8988T (cell line): ENCODE measurements around the gene GSG1L.
"Not testable (repeated sequence)": the region's sequence is repeated elsewhere in the genome, so short reads cannot be mapped to it uniquely, and the experiment has no call there.

Experiments
- DNase-seq: peaks from one replicate; pipeline ENCODE4 v3.0.0; 2011

Gene GSG1L

GRCh38 chr16:28011971-28012445, 51.5 kb downstream of the GSG1L start:
- DNase-seq = no peak

- DNase-seq = no peak
These were observed 52.3 kb downstream of the GSG1L start for GRCh38 chr16:28011223-28011622.

GRCh38 chr16:28010671-28011070, 52.8 kb downstream of the GSG1L start:
- no peak for DNase-seq

DNA sequence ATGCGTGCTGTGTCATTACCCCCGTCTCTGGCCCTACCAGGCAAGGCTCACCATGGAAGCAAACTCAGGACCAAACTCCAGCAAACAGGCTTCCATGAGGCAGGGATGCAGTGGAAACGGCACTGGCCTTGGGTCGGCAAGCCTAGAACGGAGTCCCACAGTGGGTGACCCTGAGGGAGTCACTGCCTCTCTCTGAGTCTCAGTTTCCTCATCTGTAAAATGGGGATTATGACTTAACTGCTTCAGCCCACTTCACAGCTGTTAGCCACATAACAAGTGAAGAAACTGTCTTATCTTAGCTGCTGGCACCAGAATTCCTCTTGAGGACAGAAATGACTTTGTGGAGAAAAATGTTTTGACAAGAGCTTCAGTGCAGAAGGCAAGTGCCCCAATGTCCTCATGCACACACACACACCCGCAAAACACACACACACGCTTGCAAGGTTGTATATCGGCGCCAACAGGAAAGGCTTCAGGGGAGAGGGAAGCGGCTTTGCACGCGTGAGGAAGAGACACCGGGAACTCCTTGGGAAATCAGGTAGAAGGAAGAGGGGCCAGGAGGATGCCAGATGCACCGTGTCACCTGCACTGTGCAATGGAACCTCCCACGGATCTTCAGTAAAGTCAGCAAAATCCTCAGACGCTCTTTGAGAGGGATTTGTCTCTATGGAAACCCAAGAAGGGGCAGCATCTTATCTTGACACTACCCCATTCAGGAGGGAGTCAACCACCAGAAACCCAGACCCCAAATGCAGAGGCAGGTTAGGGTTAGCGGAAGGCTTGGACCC, 53.7 kb downstream of the GSG1L start:
- no peak for DNase-seq

GRCh38 chr16:28003923-28004322, 59.6 kb downstream of the GSG1L start:
- no peak for DNase-seq

GRCh38 chr16:28003021-28003865, 60.3 kb downstream of the GSG1L start:
- no peak for DNase-seq

DNA sequence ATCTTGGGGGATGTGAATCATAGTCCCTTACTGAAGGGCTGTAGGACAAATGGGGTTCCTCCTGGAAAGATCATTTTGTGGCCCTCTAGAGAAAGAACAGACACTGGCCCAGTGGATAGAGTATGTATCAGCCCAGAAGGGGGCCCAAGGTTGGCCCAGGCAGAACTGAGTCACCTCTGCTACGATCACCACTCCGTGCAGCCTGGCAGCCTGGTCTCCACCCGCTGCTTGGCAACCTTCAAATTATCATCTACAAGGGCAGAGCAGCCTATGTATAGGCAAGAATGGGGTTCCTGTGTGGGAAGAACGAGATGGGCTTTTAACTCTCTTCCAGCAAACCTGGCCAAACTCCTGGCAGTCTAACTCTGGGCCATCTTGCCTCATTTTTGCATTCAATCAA, 61.9 kb downstream of the GSG1L start:
- DNase-seq = no peak

GRCh38 chr16:28001184-28001583, 62.3 kb downstream of the GSG1L start:
- DNase-seq = no peak

GRCh38 chr16:28000314-28001169, 63.0 kb downstream of the GSG1L start:
- DNase-seq = no peak

- DNase-seq = no peak
These were observed 63.8 kb downstream of the GSG1L start for GRCh38 chr16:27999687-28000086.

- no peak for DNase-seq
These were observed 68.1 kb downstream of the GSG1L start for GRCh38 chr16:27995378-27995777.

- DNase-seq = no peak
These were observed 68.8 kb downstream of the GSG1L start for GRCh38 chr16:27994686-27995085.

- no peak for DNase-seq
These were observed 69.9 kb downstream of the GSG1L start for GRCh38 chr16:27993587-27993986.

GRCh38 chr16:27991876-27992275, 71.6 kb downstream of the GSG1L start:
- no peak for DNase-seq

GRCh38 chr16:27985981-27986380, 77.5 kb downstream of the GSG1L start:
- DNase-seq = no peak

- DNase-seq = no peak
These were observed 79.4 kb downstream of the GSG1L start for GRCh38 chr16:27984121-27984520.

GRCh38 chr16:27983244-27983643, 80.3 kb downstream of the GSG1L start:
- no peak for DNase-seq

DNA sequence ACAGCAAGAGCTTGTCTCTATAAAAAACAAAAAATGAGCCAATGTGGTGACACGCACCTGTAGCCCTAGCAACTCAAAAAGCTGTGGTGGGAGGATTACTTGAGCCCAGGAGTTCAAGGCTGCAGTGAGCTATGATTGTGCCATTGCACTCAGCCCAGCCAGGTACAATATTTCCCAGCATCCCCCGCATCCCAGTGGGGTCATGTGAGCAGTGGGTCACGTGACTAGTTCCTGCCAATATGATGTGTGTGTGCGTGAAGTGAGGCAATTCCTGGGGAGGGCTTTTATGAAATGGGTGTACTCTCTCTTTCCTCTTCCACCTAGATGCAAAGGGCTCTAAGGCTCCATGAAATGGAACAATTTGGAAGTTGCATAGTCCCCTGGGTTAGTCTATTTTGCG, 81.3 kb downstream of the GSG1L start:
- no peak for DNase-seq

DNA sequence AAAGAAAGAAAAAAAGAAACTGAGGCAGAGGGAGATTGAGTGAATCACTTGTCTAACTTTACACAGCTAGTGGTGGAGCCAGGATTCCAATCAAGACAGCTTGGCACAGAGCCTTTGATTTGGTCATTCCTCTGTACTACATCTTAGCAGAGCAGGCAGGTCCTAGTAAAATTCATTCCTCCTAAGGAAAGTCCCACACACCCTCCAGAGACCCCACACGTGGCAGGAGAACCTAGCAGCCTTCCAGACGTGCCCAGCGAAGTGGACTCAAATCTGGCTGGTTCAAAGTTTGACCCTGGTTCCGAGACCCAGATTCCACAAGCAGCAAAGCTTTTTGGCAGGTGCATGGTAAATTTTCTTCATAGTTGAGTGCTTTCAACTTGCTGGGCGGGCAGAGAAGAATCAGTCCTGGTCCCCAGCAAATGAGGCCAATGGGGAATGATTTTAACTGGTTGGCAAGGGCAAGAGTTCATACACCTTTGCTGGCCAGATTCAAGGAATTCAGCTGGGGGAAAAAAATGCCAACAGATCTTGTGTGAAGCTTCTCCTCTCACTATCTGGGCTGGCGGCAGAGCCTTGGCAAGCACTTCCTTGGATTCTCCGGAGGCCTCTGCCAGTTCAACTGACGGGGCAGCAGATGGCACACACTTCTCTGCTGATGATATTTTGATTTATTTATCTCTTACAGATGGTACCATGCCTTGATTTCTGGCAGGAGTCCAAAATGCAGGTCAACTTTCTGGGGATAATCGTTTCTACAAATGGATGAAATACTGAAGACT, 82.4 kb downstream of the GSG1L start:
- DNase-seq = no peak

DNA sequence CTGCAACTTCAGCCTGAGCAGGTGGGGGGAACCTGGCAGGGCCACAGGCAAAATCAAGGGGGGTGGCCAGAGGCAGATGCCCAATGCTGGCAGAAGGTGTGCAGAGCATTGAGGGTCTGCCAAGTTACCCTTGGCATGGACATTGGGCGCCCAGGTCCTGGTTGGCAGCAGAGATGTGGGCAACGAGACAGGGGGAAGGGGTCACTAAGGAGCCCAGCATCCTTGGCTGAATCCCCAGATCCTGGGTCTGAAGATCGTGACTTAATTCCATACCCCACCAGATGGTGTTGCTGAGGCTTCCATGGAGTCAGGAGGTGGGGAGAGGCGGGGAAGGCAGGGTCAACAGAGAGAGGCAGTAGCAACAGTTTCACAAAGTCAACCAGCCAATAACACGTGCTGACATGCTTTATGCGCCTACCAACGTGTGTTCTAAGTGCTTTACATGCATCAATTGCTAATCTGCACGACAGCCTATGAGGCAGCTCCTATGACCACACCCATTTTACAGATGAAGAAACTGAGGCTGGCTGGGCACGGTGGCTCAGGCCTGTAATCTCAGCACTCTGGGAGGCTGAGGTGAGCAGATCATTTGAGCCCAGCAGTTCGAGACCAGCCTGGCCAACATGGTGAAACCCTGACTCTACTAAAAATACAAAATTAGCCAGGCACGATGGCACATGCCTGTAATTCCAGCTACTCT, 83.3 kb downstream of the GSG1L start:
- no peak for DNase-seq

- DNase-seq = not testable (repeated sequence)
These were observed 83.8 kb downstream of the GSG1L start for GRCh38 chr16:27979668-27980067.

DNA sequence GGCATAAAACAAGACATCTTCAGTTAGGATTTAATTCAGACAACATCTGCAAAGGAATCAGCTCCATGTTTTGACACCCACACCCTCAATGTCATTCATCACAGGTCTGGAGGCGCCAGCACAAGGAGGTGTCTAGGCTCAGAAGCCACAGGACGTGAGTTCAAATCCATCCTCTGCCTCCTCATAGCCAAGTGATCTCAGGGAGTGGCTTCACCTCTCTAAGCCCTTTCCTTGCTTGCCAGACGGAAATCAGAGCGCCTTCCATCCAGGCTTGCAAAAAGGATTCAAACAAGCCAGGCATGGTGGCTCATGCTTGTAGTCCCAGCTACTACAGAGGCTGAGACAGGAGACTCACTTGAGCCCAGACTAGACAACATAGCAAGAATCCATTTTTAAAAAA, 84.6 kb downstream of the GSG1L start:
- no peak for DNase-seq
